GM19025 (cell line): ENCODE measurements around the gene NDRG4.

Experiments
- ATAC-seq: cut with Tn5 transposase; IDR thresholded peaks from one replicate; pipeline ENCODE4 v1.9.1; 2021; ENCODE audit warnings: mild to moderate bottlenecking, low read depth, moderate library complexity; ENCODE audit not compliant: unreplicated experiment

NDRG4 gene

DNA sequence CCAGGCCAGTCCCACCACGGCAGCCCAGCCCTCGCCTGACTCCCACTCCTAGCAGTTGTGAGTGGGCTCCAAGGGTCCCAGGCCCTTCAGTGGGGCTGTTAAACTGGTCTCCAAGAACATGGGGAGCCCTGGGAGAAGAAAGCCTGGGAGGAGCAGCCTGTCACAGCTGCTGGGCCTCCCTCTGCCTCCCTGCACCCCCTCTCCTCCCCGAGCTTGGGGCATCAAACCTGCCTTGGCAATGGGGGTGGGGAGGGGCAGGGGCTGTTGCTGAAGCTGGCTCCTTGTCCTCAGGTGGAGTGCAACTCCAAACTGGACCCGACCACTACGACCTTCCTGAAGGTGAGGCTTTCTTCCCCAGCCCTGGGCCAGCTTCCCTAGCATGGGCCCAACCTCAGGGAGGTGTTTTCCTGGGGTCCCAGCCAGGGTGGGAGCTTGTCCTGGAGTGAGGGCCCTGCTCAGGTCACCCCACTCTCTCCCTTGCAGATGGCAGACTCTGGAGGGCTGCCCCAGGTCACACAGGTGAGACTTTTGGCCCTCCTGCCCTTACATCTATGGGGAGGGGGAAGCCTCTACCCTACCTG, 8.8 kb downstream of the NDRG4 start:
- ATAC-seq, result no peak

DNA sequence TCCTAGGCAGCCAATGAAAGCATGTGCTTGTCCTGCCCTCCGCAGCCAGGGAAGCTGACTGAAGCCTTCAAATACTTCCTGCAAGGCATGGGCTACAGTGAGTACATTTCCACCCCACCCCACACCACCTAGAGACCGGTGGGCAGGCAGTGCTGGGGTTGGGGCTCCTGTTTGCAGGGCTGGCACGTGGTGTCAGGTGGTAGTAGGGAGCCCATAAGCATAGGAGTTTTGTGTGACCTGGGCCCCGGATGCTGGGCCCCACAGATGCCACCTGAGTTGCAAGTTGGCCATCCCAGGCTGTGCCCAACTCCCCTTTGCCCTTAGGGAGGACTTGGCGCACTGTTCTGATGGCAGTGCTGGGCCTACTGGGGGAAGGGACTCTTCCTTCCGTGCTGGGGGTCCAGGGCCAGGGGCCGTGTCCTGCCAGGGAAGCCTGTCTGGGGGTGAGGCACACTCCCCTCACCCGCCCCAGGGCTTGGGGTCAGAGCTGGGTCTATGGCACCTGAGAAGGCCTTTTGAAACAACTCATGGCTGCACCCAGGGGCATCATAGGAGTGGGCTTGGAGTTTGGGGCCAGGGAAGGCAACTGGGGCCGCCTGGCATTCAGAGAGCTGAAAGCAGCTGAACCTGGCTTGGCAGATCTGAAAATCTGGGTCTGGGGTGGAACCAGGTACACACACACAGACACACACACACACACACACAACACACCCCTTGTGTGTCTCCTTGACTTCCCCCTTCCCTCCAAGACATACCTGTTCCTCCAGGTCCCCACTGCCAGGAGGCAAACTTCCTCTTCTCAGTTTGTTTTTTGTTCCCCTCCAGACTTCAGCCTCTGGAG, 9.5 kb downstream of the NDRG4 start:
- no peak for ATAC-seq

DNA sequence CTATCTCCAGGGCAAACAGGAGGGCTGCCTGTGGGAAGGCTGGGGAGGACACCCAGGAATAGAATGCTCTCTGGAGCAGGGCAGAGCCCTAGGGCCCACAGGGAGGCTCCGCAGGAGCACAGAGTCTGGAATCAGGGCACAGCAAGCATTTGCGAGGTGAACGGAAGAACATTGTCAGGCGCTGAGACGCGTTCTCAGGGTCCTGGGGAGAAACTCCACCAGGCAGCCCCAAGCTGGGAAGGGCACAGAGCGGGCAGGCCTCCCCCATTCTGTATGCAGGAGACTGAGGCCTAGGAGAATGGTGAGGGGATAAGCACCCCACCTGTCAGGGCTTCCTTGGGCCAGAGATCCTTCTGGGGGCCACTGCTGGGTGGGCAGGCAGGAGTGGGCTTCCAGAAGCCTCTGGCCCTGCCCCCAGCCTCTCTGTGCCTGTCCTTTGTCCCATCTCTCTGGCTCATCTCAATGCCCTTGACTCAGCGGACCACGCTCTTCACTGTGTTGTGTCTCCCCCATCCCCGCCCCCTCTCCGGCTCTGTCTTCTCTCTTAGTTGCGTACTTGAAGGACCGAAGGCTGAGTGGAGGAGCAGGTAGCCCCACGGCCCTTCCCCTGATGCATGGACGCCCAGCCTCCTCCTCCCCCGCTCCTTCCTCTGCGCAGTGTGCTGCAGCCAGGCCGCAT, 10.3 kb downstream of the NDRG4 start:
- ATAC-seq, result no peak

DNA sequence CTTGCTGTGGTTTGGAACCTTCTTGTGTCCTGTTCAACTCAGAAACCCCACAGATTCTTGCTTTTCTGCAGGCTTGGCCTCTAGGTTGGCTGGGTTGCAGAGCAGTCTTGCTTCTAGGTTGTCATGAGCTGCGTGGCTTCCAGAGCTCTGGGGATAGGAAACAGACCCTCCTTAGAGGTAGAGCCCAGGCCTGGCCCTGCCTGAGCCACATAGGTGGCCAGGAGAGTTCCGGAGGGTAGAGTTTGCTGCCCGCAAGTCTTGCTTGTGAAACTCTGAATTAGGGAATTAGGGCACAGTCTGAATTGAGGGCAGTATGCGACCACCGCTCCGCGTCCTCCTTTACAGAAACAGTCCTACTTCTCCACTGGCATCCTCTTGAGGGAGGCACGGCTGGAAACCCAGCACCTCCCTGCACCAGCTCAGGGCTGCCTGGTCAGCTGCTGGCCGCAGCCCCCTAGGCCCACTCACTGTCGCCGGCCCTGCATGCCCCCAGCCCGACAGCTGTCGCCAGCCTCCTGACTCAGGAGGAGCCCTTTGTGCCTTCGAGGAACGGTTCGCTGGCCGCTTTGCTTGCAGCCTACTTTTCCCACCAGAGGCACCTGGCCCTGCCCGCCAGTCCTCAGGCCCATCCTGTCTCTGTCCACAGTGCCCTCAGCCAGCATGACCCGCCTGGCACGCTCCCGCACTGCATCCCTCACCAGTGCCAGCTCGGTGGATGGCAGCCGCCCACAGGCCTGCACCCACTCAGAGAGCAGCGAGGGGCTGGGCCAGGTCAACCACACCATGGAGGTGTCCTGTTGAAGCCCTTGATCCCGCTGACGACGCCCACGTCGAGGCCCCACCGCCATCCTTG, 11.1 kb downstream of the NDRG4 start:
- ATAC-seq, result no peak

DNA sequence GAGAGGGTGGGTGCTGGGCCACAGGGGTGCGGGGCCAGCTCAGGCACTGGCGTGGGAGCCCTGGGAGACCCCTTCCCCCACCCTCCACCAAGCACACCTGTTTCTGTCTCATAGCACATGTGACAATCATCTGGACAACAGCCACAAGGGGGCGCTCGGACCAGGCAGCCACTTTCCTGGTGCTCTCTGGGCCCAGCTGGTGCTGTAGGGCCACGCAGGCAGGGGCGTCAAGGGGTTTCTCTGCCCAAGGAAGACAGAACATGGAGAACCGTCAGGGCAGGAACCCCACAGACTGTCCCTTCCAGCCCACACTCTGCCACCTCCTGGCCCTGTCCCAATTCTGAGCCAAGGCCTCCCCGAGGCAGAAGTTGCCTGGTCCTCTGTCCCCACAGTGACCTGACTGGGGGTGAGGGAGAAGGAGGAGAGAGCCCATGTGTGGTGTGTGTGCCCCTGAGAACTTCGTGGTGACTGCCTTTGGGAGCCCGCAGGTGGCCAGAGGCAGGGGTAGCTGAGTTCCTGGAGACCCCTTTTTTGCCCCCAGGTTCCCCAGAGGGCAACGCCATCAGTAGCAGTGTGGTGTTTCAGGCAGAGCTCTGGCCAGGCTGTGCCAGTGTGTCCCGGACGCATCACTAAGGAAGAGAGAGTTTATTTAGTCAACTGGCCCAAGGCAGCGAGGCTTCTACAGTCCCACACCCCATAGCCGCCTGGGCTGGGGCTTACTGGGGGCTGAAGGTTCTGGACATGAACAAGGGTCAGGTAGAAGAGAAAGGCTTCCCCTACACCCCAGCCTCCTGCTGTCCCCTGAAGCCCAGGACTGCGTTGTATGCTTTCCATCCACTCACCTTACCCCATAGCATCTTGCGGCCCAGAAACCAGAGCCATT, 12.2 kb downstream of the NDRG4 start:
- ATAC-seq, result no peak

DNA sequence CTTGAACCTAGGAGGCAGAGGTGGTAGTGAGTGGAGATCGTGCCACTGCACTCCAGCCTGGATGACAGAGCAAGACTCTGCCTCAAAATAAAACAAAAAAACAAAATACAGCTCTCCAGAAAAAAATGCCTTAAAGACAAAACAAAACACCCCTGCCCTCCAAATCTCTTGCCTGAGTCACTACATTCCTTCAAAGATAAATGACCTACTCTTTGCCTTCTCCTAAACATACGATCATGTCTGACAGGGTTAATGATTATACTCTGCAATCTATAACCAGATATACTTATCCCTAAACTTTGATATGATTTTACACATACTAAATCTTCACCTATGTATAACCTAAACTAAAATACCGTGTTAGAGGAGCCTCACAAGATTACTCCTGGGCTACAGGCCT, 13.9 kb downstream of the NDRG4 start:
- ATAC-seq, result no peak

DNA sequence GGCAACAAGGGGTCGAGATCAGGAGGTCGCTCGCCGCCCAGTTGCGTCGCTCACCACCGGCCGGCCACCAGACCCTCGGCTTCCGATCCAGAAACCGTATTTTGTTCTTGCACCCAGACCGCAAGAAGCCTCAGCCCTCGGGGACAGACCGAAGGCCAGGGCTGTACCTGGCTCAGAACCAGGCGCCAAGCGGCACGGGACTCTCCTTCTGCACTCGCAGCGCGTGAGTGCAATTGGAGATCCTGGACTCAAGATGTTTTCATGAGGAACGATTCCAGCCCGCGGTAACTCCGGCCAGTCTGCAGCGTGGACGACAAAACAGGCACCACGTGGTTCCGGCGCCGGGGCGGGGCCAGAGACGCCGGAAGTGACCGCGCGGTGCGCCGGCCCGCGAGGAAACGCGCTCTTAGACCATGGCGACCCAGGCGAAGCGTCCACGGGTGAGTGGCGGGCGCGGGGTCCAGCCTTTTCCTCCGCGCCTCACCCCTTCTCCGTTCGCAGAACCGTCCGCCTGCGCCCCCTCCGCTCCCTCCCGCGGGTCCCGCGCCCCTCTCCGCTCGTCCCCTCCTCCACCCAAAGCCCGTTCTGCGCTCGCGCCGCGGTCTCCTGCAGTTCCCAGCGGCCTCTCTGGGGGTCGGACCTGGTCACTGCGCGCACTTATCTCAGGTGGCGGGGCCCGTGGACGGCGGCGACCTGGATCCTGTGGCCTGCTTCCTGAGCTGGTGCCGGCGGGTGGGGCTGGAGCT, 15.4 kb downstream of the NDRG4 start, which contains the start of gene SETD6:
Gene SETD6, plus strand, starts transcription at position 393 of the 746 bp plus-strand sequence. Its CDS starts 21 bp downstream, at position 414.
- peak; percentile 64 for ATAC-seq

DNA sequence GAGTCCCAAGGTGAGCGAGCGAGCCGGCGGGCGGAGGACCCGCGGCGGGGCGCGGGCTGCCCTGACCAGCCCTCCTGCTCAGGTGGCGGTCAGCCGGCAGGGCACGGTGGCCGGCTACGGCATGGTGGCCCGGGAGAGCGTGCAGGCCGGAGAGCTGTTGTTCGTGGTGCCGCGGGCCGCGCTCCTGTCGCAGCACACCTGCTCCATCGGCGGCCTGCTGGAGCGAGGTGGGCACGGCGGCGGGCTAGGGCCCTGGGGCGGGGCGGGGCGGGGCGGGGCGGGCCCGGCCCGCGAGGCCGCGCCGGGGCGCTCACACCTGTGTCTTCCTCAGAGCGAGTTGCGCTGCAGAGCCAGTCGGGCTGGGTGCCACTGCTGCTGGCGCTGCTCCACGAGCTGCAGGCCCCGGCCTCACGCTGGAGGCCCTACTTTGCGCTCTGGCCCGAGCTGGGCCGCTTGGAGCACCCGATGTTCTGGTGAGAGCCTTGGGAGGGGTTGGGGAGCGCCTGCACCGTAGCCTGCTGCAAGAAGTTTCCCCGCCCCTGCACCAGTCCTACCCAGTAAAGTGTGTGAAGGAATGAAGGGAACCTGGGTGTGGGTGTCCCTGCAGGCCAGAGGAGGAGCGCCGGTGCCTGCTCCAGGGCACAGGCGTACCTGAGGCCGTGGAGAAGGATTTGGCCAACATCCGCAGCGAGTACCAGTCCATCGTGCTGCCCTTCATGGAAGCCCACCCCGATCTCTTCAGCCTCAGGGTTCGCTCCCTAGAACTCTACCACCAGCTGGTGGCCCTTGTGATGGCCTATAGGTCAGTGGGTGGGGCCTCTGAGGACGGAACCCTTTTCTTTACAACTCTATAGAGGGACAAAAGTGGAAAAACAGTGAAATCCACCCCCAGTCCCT, 16.2 kb downstream of the NDRG4 start:
- peak; percentile 26 for ATAC-seq

DNA sequence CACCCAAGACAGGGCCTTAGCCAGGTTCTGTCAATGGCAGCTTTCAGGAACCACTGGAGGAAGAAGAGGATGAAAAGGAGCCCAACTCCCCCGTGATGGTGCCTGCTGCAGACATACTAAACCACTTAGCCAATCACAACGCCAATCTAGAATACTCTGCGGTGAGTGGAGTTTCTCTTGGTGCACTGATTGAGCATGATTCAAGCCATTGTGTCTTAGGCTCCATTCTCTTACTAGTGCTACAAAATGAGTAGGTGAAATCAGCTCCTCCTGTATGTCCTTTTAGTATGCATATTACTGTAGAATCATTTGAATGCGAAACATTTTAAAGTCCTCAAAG, 16.8 kb downstream of the NDRG4 start:
- ATAC-seq, result no peak

DNA sequence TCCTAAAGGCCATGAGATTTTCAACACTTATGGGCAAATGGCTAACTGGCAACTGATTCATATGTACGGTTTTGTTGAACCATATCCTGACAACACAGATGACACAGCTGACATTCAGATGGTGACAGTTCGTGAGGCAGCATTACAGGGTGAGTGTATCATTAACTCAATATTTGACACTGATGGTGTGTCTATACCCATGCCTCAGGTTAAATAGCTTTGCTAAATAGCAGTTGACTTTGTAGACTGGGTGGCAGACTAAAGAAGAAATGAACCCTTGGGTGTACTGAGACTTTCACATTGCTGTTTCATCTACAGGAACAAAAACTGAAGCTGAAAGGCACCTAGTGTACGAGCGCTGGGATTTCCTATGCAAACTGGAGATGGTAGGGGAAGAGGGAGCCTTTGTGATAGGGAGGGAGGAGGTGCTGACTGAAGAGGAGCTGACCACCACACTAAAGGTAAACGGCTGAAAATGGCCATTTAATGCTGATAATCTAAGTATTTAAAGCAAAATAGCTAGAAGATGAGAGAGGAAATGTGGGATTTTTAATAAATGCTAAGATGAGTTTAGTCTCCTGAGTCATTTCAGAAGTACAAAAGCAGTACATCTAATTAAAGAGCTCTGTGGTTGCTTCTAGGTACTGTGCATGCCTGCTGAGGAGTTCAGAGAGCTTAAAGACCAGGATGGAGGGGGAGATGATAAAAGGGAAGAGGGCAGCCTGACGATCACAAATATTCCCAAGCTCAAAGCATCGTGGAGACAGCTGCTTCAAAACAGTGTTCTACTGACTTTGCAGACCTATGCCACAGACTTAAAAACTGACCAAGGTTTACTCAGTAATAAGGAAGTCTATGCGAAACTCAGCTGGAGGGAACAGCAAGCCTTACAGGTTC, 18.4 kb downstream of the NDRG4 start:
- peak; percentile 34 for ATAC-seq

DNA sequence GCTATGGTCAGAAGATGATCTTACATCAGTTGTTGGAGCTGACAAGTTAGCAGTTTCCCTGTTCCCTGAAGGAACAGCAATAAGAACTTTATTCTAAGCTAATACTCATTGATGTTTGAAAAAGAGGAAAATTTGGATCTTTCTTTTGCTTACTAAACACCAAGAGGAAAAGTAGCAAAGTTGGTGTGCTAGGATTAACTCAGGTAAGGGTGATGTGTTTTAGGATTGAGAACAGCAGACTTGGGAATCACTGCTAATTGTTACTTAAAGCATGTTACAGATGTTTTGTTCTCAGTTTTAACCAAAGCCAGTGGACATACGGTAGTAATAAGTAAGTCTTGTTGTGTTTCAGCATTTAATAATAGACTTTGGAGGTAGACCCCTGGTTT, 19.0 kb downstream of the NDRG4 start:
- no peak for ATAC-seq

DNA sequence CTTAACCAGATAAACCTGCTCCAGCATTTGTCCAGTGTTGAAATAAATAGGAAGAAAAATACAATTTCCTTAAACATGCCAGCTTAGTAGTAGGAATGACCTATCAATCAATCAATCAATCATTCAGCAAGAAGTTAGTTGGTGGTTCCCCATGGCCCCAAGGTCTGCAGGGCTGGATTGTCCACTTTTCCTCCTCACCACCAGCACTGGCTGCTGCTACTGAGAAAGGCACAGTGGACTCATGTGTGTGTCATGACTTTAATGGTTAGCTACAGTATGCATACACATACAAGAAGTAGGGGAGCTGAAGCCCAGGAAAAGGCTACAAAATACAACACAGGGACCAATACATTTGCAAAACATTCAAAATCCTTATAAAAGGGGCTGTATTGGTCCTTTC, 19.8 kb downstream of the NDRG4 start:
- ATAC-seq, result no peak

DNA sequence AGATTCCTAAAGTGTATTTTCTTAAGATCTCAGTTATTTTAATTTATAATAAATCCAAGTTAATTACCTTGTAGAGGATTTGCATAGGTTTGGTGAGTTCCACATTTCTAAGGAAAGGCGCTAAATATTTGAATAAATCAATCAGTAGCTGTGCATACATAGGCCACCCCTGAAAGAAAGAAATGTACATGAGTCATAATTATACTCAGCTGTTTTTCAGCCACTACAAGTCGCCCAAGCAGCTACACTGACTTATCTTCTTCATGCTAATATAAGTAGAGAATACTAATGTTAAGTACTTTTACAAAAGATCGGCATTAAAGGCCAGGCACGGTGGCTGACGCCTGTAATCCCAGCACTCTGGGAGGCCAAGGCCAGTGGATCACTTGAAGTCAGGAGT, 30.2 kb downstream of the NDRG4 start:
- ATAC-seq, result no peak

DNA sequence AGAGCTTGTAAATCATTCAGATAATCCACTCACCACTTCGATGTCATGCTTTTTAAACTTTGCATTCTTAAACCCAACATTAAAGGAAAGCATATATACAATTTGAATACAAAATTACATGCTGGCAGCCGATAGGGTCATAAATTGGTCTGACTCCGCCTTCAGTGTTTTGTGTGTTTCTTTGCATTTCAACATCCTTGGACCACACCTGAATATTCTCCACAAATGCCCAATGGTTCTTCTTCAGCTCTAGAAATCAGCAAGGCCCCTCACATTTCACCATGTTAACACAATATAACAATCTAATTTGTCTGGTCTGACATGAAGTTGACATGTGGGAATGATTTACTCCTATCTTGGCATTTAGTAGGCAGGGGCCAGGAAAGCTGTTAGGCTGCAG, 32.5 kb downstream of the NDRG4 start:
- ATAC-seq, result no peak

DNA sequence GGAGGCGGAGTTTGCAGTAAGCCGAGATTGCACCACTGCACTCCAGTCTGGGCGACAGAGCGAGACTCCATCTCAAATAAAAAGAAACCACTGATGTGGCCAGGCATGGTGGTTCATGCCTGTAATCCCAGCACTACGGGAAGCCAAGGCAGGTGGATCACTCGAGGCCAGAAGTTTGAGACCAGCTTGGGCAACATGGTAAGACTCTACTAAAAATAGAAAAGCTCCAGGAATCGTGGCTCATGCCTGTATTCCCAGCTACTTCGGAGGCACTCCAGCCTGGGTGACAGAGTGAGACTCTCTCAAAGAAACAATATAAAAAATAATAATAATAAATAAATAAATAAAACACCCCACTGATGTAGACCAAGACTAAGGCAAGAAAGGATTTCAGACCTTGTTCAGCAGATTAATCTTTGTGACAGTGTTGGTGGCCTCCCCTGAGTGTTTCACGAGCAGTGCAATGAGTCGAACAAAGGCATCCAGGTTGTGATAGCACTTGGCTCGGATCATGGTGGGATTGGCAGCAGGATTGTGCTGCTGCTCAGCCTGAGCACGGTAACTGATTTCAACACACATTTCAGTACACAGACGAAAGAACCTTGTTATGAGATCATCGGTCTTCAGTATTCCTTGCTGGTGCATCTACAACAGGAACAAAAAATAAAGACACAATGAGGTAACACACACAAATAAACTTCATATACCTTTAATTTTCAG, 34.0 kb downstream of the NDRG4 start:
- ATAC-seq, result no peak

DNA sequence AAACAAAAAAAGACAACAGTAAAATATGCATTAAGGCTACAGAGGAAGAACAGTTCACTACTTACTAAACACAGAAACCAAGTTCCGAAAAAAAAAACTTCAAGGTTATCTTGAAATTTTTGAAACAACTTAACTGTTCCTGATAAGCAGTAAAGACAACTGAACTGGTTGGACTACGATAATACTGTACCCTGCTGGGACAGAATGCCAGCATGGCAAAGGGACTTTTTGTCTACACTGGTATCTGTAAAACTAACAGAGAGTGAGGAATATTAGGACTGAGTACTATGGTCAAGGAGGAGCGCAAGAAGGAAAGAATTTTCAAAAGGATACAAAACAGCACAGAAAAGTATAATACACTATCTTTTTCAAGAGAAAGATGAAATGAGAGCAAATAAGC, 35.2 kb downstream of the NDRG4 start:
- no peak for ATAC-seq

DNA sequence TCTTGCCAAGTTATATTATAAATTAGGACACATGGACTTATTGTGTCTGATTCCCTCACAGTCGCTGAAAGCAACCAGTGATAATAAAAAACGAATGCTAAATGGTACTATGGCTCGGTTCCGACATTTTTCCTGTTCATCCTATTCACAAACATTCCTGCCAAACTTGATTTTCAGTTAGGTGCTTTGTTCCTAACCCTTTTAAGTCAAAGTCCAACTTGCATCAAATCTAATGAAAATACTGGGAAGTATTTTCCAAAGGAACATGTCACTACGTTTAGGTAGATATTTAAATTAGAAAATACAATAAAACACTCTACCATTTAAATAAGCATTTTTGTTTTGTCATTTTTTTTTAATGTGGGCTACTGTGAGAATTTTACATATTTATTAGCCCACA, 36.3 kb downstream of the NDRG4 start:
- no peak for ATAC-seq
